Activated CD8-positive, alpha-beta memory T cell treated with anti-CD3 and anti-CD28 coated beads for 48 hours (primary cell): ENCODE data around the gene UNC80.

ENCODE experiments used
- DNase-seq, 3 experiments: peaks; one replicate each; pipeline ENCODE4 v3.0.0-alpha.2; 2020; ENCODE audit warnings: low read depth in 2 of 3, low spot score in 2 of 3

Gene UNC80

GRCh38 chr2:209969692-209970091 lies 198.1 kb downstream of the UNC80 start:
- no peak for DNase-seq

GRCh38 chr2:209970271-209970670 lies 198.6 kb downstream of the UNC80 start:
- no peak for DNase-seq

GRCh38 chr2:209970711-209971110 lies 199.1 kb downstream of the UNC80 start:
- no peak for DNase-seq

- no peak for DNase-seq
Measured at GRCh38 chr2:209973328-209973727, 201.7 kb downstream of the UNC80 start.

GRCh38 chr2:209974576-209974975 lies 202.9 kb downstream of the UNC80 start:
- no peak for DNase-seq

- no peak for DNase-seq
Measured at GRCh38 chr2:209976698-209977385, 205.2 kb downstream of the UNC80 start.

GRCh38 chr2:209977386-209978239 lies 206.0 kb downstream of the UNC80 start:
- no peak for DNase-seq

GRCh38 chr2:209984291-209984690 lies 212.7 kb downstream of the UNC80 start:
- no peak for DNase-seq

- DNase-seq = no peak
Measured at GRCh38 chr2:209985874-209986273, 214.2 kb downstream of the UNC80 start.

GRCh38 chr2:209986415-209986814 lies 214.8 kb downstream of the UNC80 start:
- no peak for DNase-seq

- no peak for DNase-seq
Measured at GRCh38 chr2:209988010-209988409, 216.4 kb downstream of the UNC80 start.

- no peak for DNase-seq
Measured at GRCh38 chr2:209990838-209991237, 219.2 kb downstream of the UNC80 start.

GRCh38 chr2:209993968-209994367 lies 222.3 kb downstream of the UNC80 start:
- no peak for DNase-seq

GRCh38 chr2:209998596-209998995 lies 227.0 kb downstream of the UNC80 start:
- no peak for DNase-seq

GRCh38 chr2:210000464-210001324 lies 229.1 kb downstream of the UNC80 start:
- no peak for DNase-seq

- DNase-seq = peak; percentile 90 to 93 (median 90)
Measured at GRCh38 chr2:210002158-210003157, 230.8 kb downstream of the UNC80 start, which contains the start of gene RPE. Gene RPE, plus strand, starts transcription at chr2:210002638. Its CDS starts 24 bp downstream, at chr2:210002662.

GRCh38 chr2:210003359-210003758 lies 231.7 kb downstream of the UNC80 start:
- DNase-seq = no peak

- no peak for DNase-seq
Measured at GRCh38 chr2:210004881-210005280, 233.2 kb downstream of the UNC80 start.

- no peak for DNase-seq
Measured at GRCh38 chr2:210007895-210008294, 236.3 kb downstream of the UNC80 start.

- DNase-seq = no peak
Measured at GRCh38 chr2:210009126-210009525, 237.5 kb downstream of the UNC80 start.
